OCI-LY1 (cell line): ENCODE results near the gene RNF157.

Experiments used
- CTCF ChIP-seq: fragments of 200-600 bp; sonication (generic), shearing (Covaris generic); IDR thresholded peaks from 2 replicates; pipeline ENCODE4 v1.5.1; 2017; ENCODE audit warnings: mild to moderate bottlenecking, antibody characterized with exemption, low read length, moderate library complexity, mixed read lengths
- EZH2 ChIP-seq: fragments of 200-600 bp; sonication (generic), shearing (Covaris generic); IDR thresholded peaks from 2 replicates; pipeline ENCODE4 v1.8.0; 2017; ENCODE audit warnings: borderline replicate concordance, mixed run types, mild to moderate bottlenecking, antibody characterized with exemption, low read length, moderate library complexity, mixed read lengths

- TF ChIP-seq CTCF (no peak), EZH2 (no peak)
Observed at GRCh38 chr17:76132574-76133338, 107.5 kb downstream of the RNF157 start.
